Liver (tissue), 9 donors: ENCODE measurements around the gene NEU4. TPM values are rescaled to one million over a fixed set of nuclear protein-coding genes. Genes with fewer than 3 reads are reported as not detected.

Experiments
- DNase-seq: peaks from one replicate; pipeline ENCODE4 v3.0.0-alpha.2; 2017; ENCODE audit warnings: low spot score
- H3K27ac ChIP-seq, 2 donors: one replicate each; pipeline ENCODE4 v1.7.0; 2013; ENCODE audit warnings: inconsistent platforms in 2 of 2, low read length in 2 of 2, control low read depth in 1 of 2, low read depth in 1 of 2, mild to moderate bottlenecking in 1 of 2
- H3K27me3 ChIP-seq, 4 donors: one replicate each; pipeline versions ENCODE4 v1.6.1 to v1.7.0; 2013; ENCODE audit warnings: low read length in 3 of 4, inconsistent platforms in 1 of 4, mild to moderate bottlenecking in 1 of 4, moderate library complexity in 1 of 4; ENCODE audit not compliant: control insufficient read depth in 4 of 4, insufficient read depth in 4 of 4
- H3K36me3 ChIP-seq, 4 donors: one replicate each; pipeline versions ENCODE4 v1.6.1 to v1.7.0; 2013; ENCODE audit warnings: low read length in 3 of 4, mild to moderate bottlenecking in 3 of 4, low read depth in 1 of 4, moderate library complexity in 1 of 4; ENCODE audit not compliant: control insufficient read depth in 4 of 4, insufficient read depth in 3 of 4
- H3K4me1 ChIP-seq, 4 donors: one replicate each; pipeline versions ENCODE4 v1.6.1 to v1.7.0; 2013; ENCODE audit warnings: low read length in 3 of 4, mild to moderate bottlenecking in 3 of 4, moderate library complexity in 1 of 4; ENCODE audit not compliant: control insufficient read depth in 4 of 4, insufficient read depth in 4 of 4
- H3K4me3 ChIP-seq, 3 donors: one replicate each; pipeline versions ENCODE4 v1.6.1 to v1.7.0; 2013; ENCODE audit warnings: low read length in 3 of 3, control low read depth in 1 of 3, low read depth in 1 of 3, mild to moderate bottlenecking in 1 of 3
- H3K9ac ChIP-seq, 2 donors: one replicate each; pipeline ENCODE4 v1.7.0; 2013; ENCODE audit warnings: low read length in 2 of 2, mild to moderate bottlenecking in 2 of 2, moderate library complexity in 2 of 2, control low read depth in 1 of 2, low read depth in 1 of 2
- H3K9me3 ChIP-seq, 4 donors: one replicate each; pipeline versions ENCODE4 v1.6.1 to v1.7.0; 2013; ENCODE audit warnings: low read length in 3 of 4; ENCODE audit not compliant: control insufficient read depth in 4 of 4
- ATF3 ChIP-seq: IDR thresholded peaks from 2 replicates; pipeline ENCODE4 v1.6.1; 2016; ENCODE audit warnings: antibody characterized with exemption
- CTCF ChIP-seq: fragments of 150-350 bp; IDR thresholded peaks from 2 replicates; pipeline ENCODE4 v1.5.1; 2017; ENCODE audit warnings: improper control_type of control experiment, low read depth, low read length; ENCODE audit not compliant: missing input control
- EGR1 ChIP-seq, 2 donors: IDR thresholded peaks; 2 replicates each; pipeline ENCODE4 v1.6.1; 2016 to 2018; ENCODE audit warnings: antibody characterized with exemption in 2 of 2, low read depth in 2 of 2
- FOXA1 ChIP-seq: IDR thresholded peaks from 2 replicates; pipeline ENCODE4 v1.6.1; 2016; ENCODE audit warnings: antibody characterized with exemption
- GABPA ChIP-seq, 2 donors: IDR thresholded peaks in 1 of 2; conservative IDR thresholded peaks in 1 of 2; 2 replicates each; pipeline ENCODE4 v1.6.1; 2016; ENCODE audit warnings: antibody characterized with exemption in 2 of 2, mild to moderate bottlenecking in 1 of 2, moderate library complexity in 1 of 2
- HNF4A ChIP-seq, 2 donors: conservative IDR thresholded peaks; 2 replicates each; pipeline ENCODE4 v1.6.1; 2016; ENCODE audit warnings: antibody characterized with exemption in 2 of 2, mild to moderate bottlenecking in 2 of 2
- HNF4G ChIP-seq: IDR thresholded peaks from 2 replicates; pipeline ENCODE4 v1.6.1; 2016; ENCODE audit warnings: antibody characterized with exemption
- JUND ChIP-seq, 2 donors: IDR thresholded peaks; 2 replicates each; pipeline ENCODE4 v1.6.1; 2016; ENCODE audit warnings: antibody characterized with exemption in 2 of 2
- MAX ChIP-seq: IDR thresholded peaks from 2 replicates; pipeline ENCODE4 v1.6.1; 2016; ENCODE audit warnings: antibody characterized with exemption
- NR2F2 ChIP-seq: IDR thresholded peaks from 2 replicates; pipeline ENCODE4 v1.6.1; 2016; ENCODE audit warnings: antibody characterized with exemption
- RAD21 ChIP-seq, 2 donors: IDR thresholded peaks; 2 replicates each; pipeline ENCODE4 v1.6.1; 2016; ENCODE audit warnings: antibody characterized with exemption in 2 of 2, mild to moderate bottlenecking in 2 of 2
- REST ChIP-seq: IDR thresholded peaks from 2 replicates; pipeline ENCODE4 v1.6.1; 2016; ENCODE audit warnings: antibody characterized with exemption, mild to moderate bottlenecking
- RXRA ChIP-seq, 2 donors: IDR thresholded peaks; 2 replicates each; pipeline ENCODE4 v1.6.1; 2017 to 2018; ENCODE audit warnings: antibody characterized with exemption in 2 of 2, mild to moderate bottlenecking in 1 of 2
- SP1 ChIP-seq: IDR thresholded peaks from 2 replicates; pipeline ENCODE4 v1.6.1; 2018; ENCODE audit warnings: antibody characterized with exemption, mild to moderate bottlenecking
- TAF1 ChIP-seq: conservative IDR thresholded peaks from 2 replicates; pipeline ENCODE4 v1.6.1; 2016; ENCODE audit warnings: antibody characterized with exemption, mild to moderate bottlenecking
- YY1 ChIP-seq: IDR thresholded peaks from 2 replicates; pipeline ENCODE4 v1.6.1; 2016; ENCODE audit warnings: antibody characterized with exemption, mild to moderate bottlenecking
- WGBS: extraction: QIAGEN DNeasy Blood & Tissue Kit; methylation state at CpG from one replicate; pipeline ENCODE4 v1.1.7; 2013; 5-methylcytosine and 5-hydroxymethylcytosine counted together
- polyA plus RNA-seq, 2 donors: library from polyadenylated mRNA; stranded (reverse) in 1 of 2; unstranded in 1 of 2; fragments of 200-250 nt in 1 of 2; fragments of >200 nt in 1 of 2; fragmentation: Nextera tagmentation in 1 of 2; extraction: Ambion mirVana in 1 of 2; gene quantifications; one replicate each; pipeline versions ENCODE4 v1.2.1 to v1.2.3, GENCODE V29; 2013 to 2015
- total RNA-seq, 2 donors: library from RNA; depleted of rRNA; stranded (reverse); fragments of >200 nt; gene quantifications; one replicate each; pipeline ENCODE4 v1.2.3, GENCODE V29; 2014
- TF ChIP-seq, protein P1 (sequence below): IDR thresholded peaks from 2 replicates; pipeline ENCODE4 v1.6.1; 2016; ENCODE audit warnings: antibody characterized with exemption
- donor health status: healthy.
- donor health status: healthy.
- donor health status: healthy.
- donor health status: healthy.
- donor health status: healthy.

NEU4 gene
- total and polyA plus RNA-seq, 4 donors, result 5.4 to 58.4 (median 35.1) TPM

GRCh38 chr2:241842620-241843211, 33.7 kb downstream of the NEU4 start:
- Histone ChIP-seq H3K9me3 (no peaks in the 10 kb centered on the region), H3K27ac (peak overlapping the region; percentile 68 to 69), H3K9ac (no peak overlapping the region), H3K27me3 (no peaks in the 10 kb centered on the region), H3K4me3 (no peak overlapping the region), H3K4me1 (peaks cover 0 to 12% (median 4%) of the 10 kb centered on the region in 4 donors), H3K36me3 (no peaks in the 10 kb centered on the region)
- no peak for DNase-seq
- WGBS, result 63% methylated on average over 29 of the region's 29 CpGs
- TF ChIP-seq SP1 (peak; percentile 17), RAD21 (IDR thresholded peaks at IDR 0.05) (no peak), NR2F2 (peak; percentile 30), RXRA (IDR thresholded peaks at IDR 0.05) (peak; percentile 9 to 35), JUND (IDR thresholded peaks at IDR 0.05) (no peak), REST (no peak)

GRCh38 chr2:241843321-241844065, 34.5 kb downstream of the NEU4 start:
- Histone ChIP-seq H3K27ac (peak overlapping the region; percentile 68 to 69), H3K9ac (no peak overlapping the region), H3K36me3 (no peaks in the 10 kb centered on the region), H3K27me3 (no peaks in the 10 kb centered on the region), H3K9me3 (no peaks in the 10 kb centered on the region), H3K4me1 (peaks cover 0 to 12% (median 4%) of the 10 kb centered on the region in 4 donors), H3K4me3 (peak overlapping the region in 1 of 3 donors; percentile 41)
- 51% methylated on average over 52 of the region's 52 CpGs for WGBS
- TF ChIP-seq SP1 (no peak), TAF1 (no peak), HNF4A (conservative IDR thresholded peaks at IDR 0.05) (no peak), JUND (IDR thresholded peaks at IDR 0.05) (no peak), ATF3 (no peak), RXRA (IDR thresholded peaks at IDR 0.05) (no peak), YY1 (no peak), CTCF (no peak), EGR1 (IDR thresholded peaks at IDR 0.05; ENCODE audit: low read depth in 2 of 2) (no peak), REST (no peak), GABPA (IDR thresholded peaks at IDR 0.05 in 1 of 2, conservative IDR thresholded peaks at IDR 0.05 in 1 of 2) (no peak), NR2F2 (no peak), FOXA1 (no peak), RAD21 (IDR thresholded peaks at IDR 0.05) (no peak), MAX (no peak), HNF4G (no peak)
- TF ChIP-seq, protein P1, sequence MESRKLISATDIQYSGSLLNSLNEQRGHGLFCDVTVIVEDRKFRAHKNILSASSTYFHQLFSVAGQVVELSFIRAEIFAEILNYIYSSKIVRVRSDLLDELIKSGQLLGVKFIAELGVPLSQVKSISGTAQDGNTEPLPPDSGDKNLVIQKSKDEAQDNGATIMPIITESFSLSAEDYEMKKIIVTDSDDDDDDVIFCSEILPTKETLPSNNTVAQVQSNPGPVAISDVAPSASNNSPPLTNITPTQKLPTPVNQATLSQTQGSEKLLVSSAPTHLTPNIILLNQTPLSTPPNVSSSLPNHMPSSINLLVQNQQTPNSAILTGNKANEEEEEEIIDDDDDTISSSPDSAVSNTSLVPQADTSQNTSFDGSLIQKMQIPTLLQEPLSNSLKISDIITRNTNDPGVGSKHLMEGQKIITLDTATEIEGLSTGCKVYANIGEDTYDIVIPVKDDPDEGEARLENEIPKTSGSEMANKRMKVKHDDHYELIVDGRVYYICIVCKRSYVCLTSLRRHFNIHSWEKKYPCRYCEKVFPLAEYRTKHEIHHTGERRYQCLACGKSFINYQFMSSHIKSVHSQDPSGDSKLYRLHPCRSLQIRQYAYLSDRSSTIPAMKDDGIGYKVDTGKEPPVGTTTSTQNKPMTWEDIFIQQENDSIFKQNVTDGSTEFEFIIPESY, result no peak
- DNase-seq, result no peak
